Activated naive CD8-positive, alpha-beta T cell treated with anti-CD3 and anti-CD28 coated beads, Interleukin-2, amount 50 U/mL, for 16 hours (primary cell): ENCODE results near the gene JPT2.
"Not testable (repeated sequence)": the region's sequence is repeated elsewhere in the genome, so short reads cannot be mapped to it uniquely, and the experiment has no call there.

Experiments used
- DNase-seq: peaks from one replicate; pipeline ENCODE4 v3.0.0-alpha.2; 2020; ENCODE audit warnings: low read depth, low spot score

JPT2 gene

GRCh38 chr16:1707193-1707790 is 29.2 kb downstream of the JPT2 start:
- no peak for DNase-seq

- DNase-seq = no peak
Measured at GRCh38 chr16:1708083-1708767, 30.1 kb downstream of the JPT2 start.

GRCh38 chr16:1708768-1709180 is 30.7 kb downstream of the JPT2 start:
- DNase-seq = no peak

- DNase-seq = no peak
Measured at GRCh38 chr16:1709356-1709755, 31.3 kb downstream of the JPT2 start.

GRCh38 chr16:1710811-1711507 is 32.9 kb downstream of the JPT2 start:
- DNase-seq = no peak

- no peak for DNase-seq
Measured at GRCh38 chr16:1712791-1713261, 34.7 kb downstream of the JPT2 start.

GRCh38 chr16:1713331-1713730 is 35.3 kb downstream of the JPT2 start:
- DNase-seq = no peak

GRCh38 chr16:1713933-1714332 is 35.9 kb downstream of the JPT2 start:
- DNase-seq = no peak

- DNase-seq = no peak
Measured at GRCh38 chr16:1715220-1715619, 37.1 kb downstream of the JPT2 start.

GRCh38 chr16:1718236-1718635 is 40.2 kb downstream of the JPT2 start:
- DNase-seq = not testable (repeated sequence)

- DNase-seq = not testable (repeated sequence)
Measured at GRCh38 chr16:1719559-1720229, 41.6 kb downstream of the JPT2 start.

- DNase-seq = no peak
Measured at GRCh38 chr16:1721372-1721771, 43.3 kb downstream of the JPT2 start.

GRCh38 chr16:1723450-1724147 is 45.5 kb downstream of the JPT2 start:
- no peak for DNase-seq

- DNase-seq = no peak
Measured at GRCh38 chr16:1724491-1724890, 46.4 kb downstream of the JPT2 start.

GRCh38 chr16:1726661-1727502 is 48.8 kb downstream of the JPT2 start:
- DNase-seq = no peak

- no peak for DNase-seq
Measured at GRCh38 chr16:1727651-1728624, 49.9 kb downstream of the JPT2 start.

GRCh38 chr16:1729026-1729425 is 50.9 kb downstream of the JPT2 start:
- DNase-seq = no peak

GRCh38 chr16:1729445-1729844 is 51.4 kb downstream of the JPT2 start:
- DNase-seq = no peak

- DNase-seq = no peak
Measured at GRCh38 chr16:1731073-1731472, 53.0 kb downstream of the JPT2 start.

GRCh38 chr16:1731603-1732002 is 53.5 kb downstream of the JPT2 start:
- DNase-seq = no peak
